ENCODE measurements around the gene LIN7A. TPM values are rescaled to one million over a fixed set of nuclear protein-coding genes. Genes with fewer than 3 reads are reported as not detected.

LIN7A gene
- total RNA-seq, 6 experiments from 2014 or later: 13.4 to 24.2 (median 23.0) TPM

- DNase-seq: no peak
- Mint-ChIP-seq H3K27me3 (ENCODE audit: insufficient read depth) (no peaks in the 10 kb centered on the region), H3K27ac (no peak overlapping the region), H3K4me3 (no peak overlapping the region), H3K4me1 (ENCODE audit: low read depth) (peaks cover 16% of the 10 kb centered on the region), H3K36me3 (ENCODE audit: low read depth) (no peaks in the 10 kb centered on the region), H3K9me3 (no peaks in the 10 kb centered on the region)
- TF ChIP-seq CTCF (IDR thresholded peaks at IDR 0.05): no peak
These were observed 28.4 kb downstream of the LIN7A start for GRCh38 chr12:80909370-80909769.

GRCh38 chr12:80902711-80903110 lies 35.0 kb downstream of the LIN7A start:
- Mint-ChIP-seq H3K4me3 (no peak overlapping the region), H3K36me3 (ENCODE audit: low read depth) (peaks cover 5% of the 10 kb centered on the region), H3K27me3 (ENCODE audit: insufficient read depth) (no peaks in the 10 kb centered on the region), H3K9me3 (no peaks in the 10 kb centered on the region), H3K4me1 (ENCODE audit: low read depth) (no peaks in the 10 kb centered on the region), H3K27ac (no peak overlapping the region)
- no peak for TF ChIP-seq CTCF (IDR thresholded peaks at IDR 0.05)
- no peak for DNase-seq

- H3K4me1 Mint-ChIP-seq (ENCODE audit: low read depth): no peaks in the 10 kb centered on the region
- peaks cover 5% of the 10 kb centered on the region for H3K36me3 Mint-ChIP-seq (ENCODE audit: low read depth)
- no peaks in the 10 kb centered on the region for H3K27me3 Mint-ChIP-seq (ENCODE audit: insufficient read depth)
- H3K4me3 Mint-ChIP-seq: no peak overlapping the region
- no peak overlapping the region for H3K27ac Mint-ChIP-seq
- DNase-seq: no peak
- TF ChIP-seq CTCF (IDR thresholded peaks at IDR 0.05): no peak
- H3K9me3 Mint-ChIP-seq: no peaks in the 10 kb centered on the region
These were observed 36.1 kb downstream of the LIN7A start for GRCh38 chr12:80901661-80902060.

- Mint-ChIP-seq H3K27ac (no peak overlapping the region), H3K4me3 (no peak overlapping the region), H3K9me3 (no peaks in the 10 kb centered on the region), H3K27me3 (ENCODE audit: insufficient read depth) (no peaks in the 10 kb centered on the region), H3K36me3 (ENCODE audit: low read depth) (peaks cover 8% of the 10 kb centered on the region; the same call in 1 of the 2 replicates), H3K4me1 (ENCODE audit: low read depth) (peaks cover 41% of the 10 kb centered on the region)
- DNase-seq: no peak
- no peak for TF ChIP-seq CTCF (IDR thresholded peaks at IDR 0.05)
These were observed 42.5 kb downstream of the LIN7A start for GRCh38 chr12:80895240-80895639.

- H3K36me3 Mint-ChIP-seq (ENCODE audit: low read depth): 0 out of 2 replicates have a peak, but pooled peaks cover 4% of the 10 kb centered on the region
- TF ChIP-seq CTCF (IDR thresholded peaks at IDR 0.05): no peak
- no peaks in the 10 kb centered on the region for H3K27me3 Mint-ChIP-seq (ENCODE audit: insufficient read depth)
- H3K4me3 Mint-ChIP-seq: no peak overlapping the region
- no peaks in the 10 kb centered on the region for H3K9me3 Mint-ChIP-seq
- H3K4me1 Mint-ChIP-seq (ENCODE audit: low read depth): peaks cover 41% of the 10 kb centered on the region
- no peak for DNase-seq
- no peak overlapping the region for H3K27ac Mint-ChIP-seq
These were observed 43.6 kb downstream of the LIN7A start for GRCh38 chr12:80894179-80894578.
